ENCODE measurements around the gene TPX2.

GRCh38 chr20:31816221-31816620 is 77.1 kb downstream of the TPX2 start:
- TF ChIP-seq, protein P1, sequence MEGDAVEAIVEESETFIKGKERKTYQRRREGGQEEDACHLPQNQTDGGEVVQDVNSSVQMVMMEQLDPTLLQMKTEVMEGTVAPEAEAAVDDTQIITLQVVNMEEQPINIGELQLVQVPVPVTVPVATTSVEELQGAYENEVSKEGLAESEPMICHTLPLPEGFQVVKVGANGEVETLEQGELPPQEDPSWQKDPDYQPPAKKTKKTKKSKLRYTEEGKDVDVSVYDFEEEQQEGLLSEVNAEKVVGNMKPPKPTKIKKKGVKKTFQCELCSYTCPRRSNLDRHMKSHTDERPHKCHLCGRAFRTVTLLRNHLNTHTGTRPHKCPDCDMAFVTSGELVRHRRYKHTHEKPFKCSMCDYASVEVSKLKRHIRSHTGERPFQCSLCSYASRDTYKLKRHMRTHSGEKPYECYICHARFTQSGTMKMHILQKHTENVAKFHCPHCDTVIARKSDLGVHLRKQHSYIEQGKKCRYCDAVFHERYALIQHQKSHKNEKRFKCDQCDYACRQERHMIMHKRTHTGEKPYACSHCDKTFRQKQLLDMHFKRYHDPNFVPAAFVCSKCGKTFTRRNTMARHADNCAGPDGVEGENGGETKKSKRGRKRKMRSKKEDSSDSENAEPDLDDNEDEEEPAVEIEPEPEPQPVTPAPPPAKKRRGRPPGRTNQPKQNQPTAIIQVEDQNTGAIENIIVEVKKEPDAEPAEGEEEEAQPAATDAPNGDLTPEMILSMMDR (IDR thresholded peaks at IDR 0.05), result no peak
- no peak for TF ChIP-seq POLR2A (IDR thresholded peaks at IDR 0.05)
